K562 (cell line): ENCODE measurements around the gene LRFN2. TPM values are rescaled to one million over a fixed set of nuclear protein-coding genes. Genes with fewer than 3 reads are reported as not detected.

Source experiments
- ATAC-seq: fragments of 200-7000 bp; cut with Tn5 transposase; 3 replicates; pipeline ENCODE4 v1.9.1; 2020; ENCODE audit warnings: moderate library complexity
- BruUV-seq: library from RNA; stranded (reverse); fragments of 400-500 nt; replicated peaks from 2 replicates; lab custom pipeline; 2021; lab: Mats Ljungman, UMichigan
- CTCF ChIA-PET: fragments of 300-600 bp; formaldehyde crosslinking; extraction: SDS; loops from one replicate; lab custom pipeline; 2021; ENCODE audit warnings: low intra/inter-chr PET ratio; lab: Yijun Ruan, JAX
- POLR2A ChIA-PET: fragments of 300-600, 350-650 bp; sonication (Branson Sonifier 250); formaldehyde crosslinking; extraction: SDS; loops from one replicate; lab custom pipeline; 2021; ENCODE audit warnings: antibody characterized with exemption, inconsistent platforms; lab: Yijun Ruan, JAX
- DNase-seq, 4 experiments: peaks; one replicate each; pipeline versions ENCODE4 v3.0.0 to v3.0.0-alpha.2; 2011 to 2018; ENCODE audit warnings: low spot score in 3 of 4, mixed read lengths in 3 of 4; ENCODE audit errors: extremely low read depth in 1 of 4
- FAIRE-seq: peaks from 2 replicates; lab custom pipeline; 2011; peaks lifted over from hg19 to GRCh38; lab: Jason Lieb, UNC
- H2AFZ ChIP-seq: 2 replicates; pipeline ENCODE4 v1.6.0; 2011; ENCODE audit warnings: low read depth, low read length, control low read depth, inconsistent platforms
- H3K27ac ChIP-seq: fragments of 200-600 bp; 3 replicates; pipeline ENCODE4 v1.8.0; 2011; ENCODE audit warnings: low read depth, mild to moderate bottlenecking, control low read depth, inconsistent platforms, low read length, moderate library complexity, mixed read lengths; ENCODE audit errors: extremely low read depth
- H3K27me3 ChIP-seq, 2 experiments: fragments of 300-600 bp in 1 of 2; 2 replicates in 1 of 2; 3 replicates in 1 of 2; pipeline versions ENCODE4 v1.6.0 to v1.8.0; 2011; ENCODE audit warnings: inconsistent platforms in 2 of 2, low read length in 2 of 2, mild to moderate bottlenecking in 1 of 2, mixed read lengths in 1 of 2, moderate library complexity in 1 of 2; ENCODE audit not compliant: control insufficient read depth in 2 of 2, insufficient read depth in 2 of 2
- H3K36me3 ChIP-seq: fragments of 300-600 bp; 3 replicates; pipeline ENCODE4 v1.8.0; 2011; ENCODE audit warnings: mild to moderate bottlenecking, low read length, inconsistent platforms; ENCODE audit not compliant: control insufficient read depth, insufficient read depth
- H3K4me1 ChIP-seq, 2 experiments: fragments of 200-600 bp in 1 of 2; replicated peaks in 1 of 2; 2 replicates in 1 of 2; 3 replicates in 1 of 2; pipeline versions ENCODE4 v1.5.1 to v1.8.0; 2011; ENCODE audit warnings: inconsistent platforms in 2 of 2, low read length in 2 of 2, mild to moderate bottlenecking in 1 of 2, mixed read lengths in 1 of 2, moderate library complexity in 1 of 2; ENCODE audit not compliant: control insufficient read depth in 2 of 2, insufficient read depth in 2 of 2
- H3K4me2 ChIP-seq: 2 replicates; pipeline ENCODE4 v1.6.1; 2011; ENCODE audit warnings: low read length, control low read depth, inconsistent platforms, mixed read lengths; ENCODE audit not compliant: insufficient read depth
- H3K4me3 ChIP-seq: fragments of 200-600 bp; sonication (generic), shearing (Covaris generic); 2 replicates; pipeline ENCODE4 v1.5.1; 2016; ENCODE audit warnings: control low read depth, inconsistent platforms
- H3K79me2 ChIP-seq: fragments of 200-600 bp; 3 replicates; pipeline ENCODE4 v1.8.0; 2011; ENCODE audit warnings: low read length, inconsistent platforms; ENCODE audit not compliant: control insufficient read depth, insufficient read depth
- H3K9ac ChIP-seq, 2 experiments: 2 replicates each; pipeline versions ENCODE4 v1.6.0 to v1.6.1; 2011; ENCODE audit warnings: low read depth in 2 of 2, low read length in 2 of 2, control low read depth in 1 of 2, inconsistent platforms in 1 of 2, mild to moderate bottlenecking in 1 of 2, mixed read lengths in 1 of 2; ENCODE audit not compliant: insufficient read depth in 1 of 2
- H3K9me1 ChIP-seq: one replicate; pipeline ENCODE4 v1.6.0; 2011; ENCODE audit warnings: inconsistent platforms, mild to moderate bottlenecking, low read length, moderate library complexity; ENCODE audit not compliant: control insufficient read depth, insufficient read depth
- H3K9me3 ChIP-seq: replicated peaks from 2 replicates; pipeline ENCODE4 v1.5.1; 2011; ENCODE audit warnings: low read depth, low read length, inconsistent platforms; ENCODE audit not compliant: control insufficient read depth, insufficient read depth
- H4K20me1 ChIP-seq: replicated peaks from 2 replicates; pipeline ENCODE4 v1.6.1; 2011; ENCODE audit warnings: low read length, inconsistent platforms, mixed read lengths; ENCODE audit not compliant: control insufficient read depth, insufficient read depth
- ARID1B ChIP-seq: fragments of 450-650 bp; IDR thresholded peaks from 2 replicates; pipeline ENCODE4 v1.6.1; 2016; ENCODE audit warnings: antibody characterized with exemption, mild to moderate bottlenecking, inconsistent platforms
- ARNT ChIP-seq, 2 experiments: fragments of 450-650 bp; IDR thresholded peaks; 2 replicates each; pipeline ENCODE4 v1.6.1; 2016; ENCODE audit warnings: mild to moderate bottlenecking in 1 of 2
- CC2D1A ChIP-seq: fragments of 450-650 bp; IDR thresholded peaks from 2 replicates; pipeline ENCODE4 v1.6.1; 2017; ENCODE audit warnings: mild to moderate bottlenecking
- ERF ChIP-seq: fragments of 450-650 bp; formaldehyde crosslinking; IDR thresholded peaks from 2 replicates; pipeline ENCODE4 v1.4.0; 2020; ENCODE audit warnings: mild to moderate bottlenecking, mixed read lengths
- FOXJ3 ChIP-seq: sonication (generic); formaldehyde crosslinking; IDR thresholded peaks from 2 replicates; pipeline ENCODE4 v1.4.0; 2020; ENCODE audit warnings: mild to moderate bottlenecking, missing genetic modification reagents
- HCFC1 ChIP-seq: IDR thresholded peaks from 2 replicates; pipeline ENCODE4 v1.6.1; 2012; ENCODE audit warnings: low read depth, low read length, improper control_type of control experiment
- HEY1 ChIP-seq: fragments of 250-450 bp; sonication (Bioruptor Pico); IDR thresholded peaks from 2 replicates; pipeline ENCODE4 v1.5.0; 2020; ENCODE audit warnings: mild to moderate bottlenecking, moderate library complexity, borderline replicate concordance
- HNRNPLL ChIP-seq: fragments of 200-400 bp; formaldehyde crosslinking; IDR thresholded peaks from 2 replicates; pipeline ENCODE4 v1.6.1; 2017; ENCODE audit warnings: low read length, low read depth, mild to moderate bottlenecking; ENCODE audit not compliant: poor library complexity, severe bottlenecking
- KAT7 ChIP-seq: sonication (generic); formaldehyde crosslinking; IDR thresholded peaks from 2 replicates; pipeline ENCODE4 v1.8.0; 2022; ENCODE audit warnings: missing genetic modification reagents, mild to moderate bottlenecking, borderline replicate concordance
- L3MBTL2 ChIP-seq: fragments of 450-650 bp; IDR thresholded peaks from 2 replicates; pipeline ENCODE4 v1.6.1; 2016; ENCODE audit warnings: mild to moderate bottlenecking, moderate library complexity
- PHF21A ChIP-seq: fragments of 450-650 bp; IDR thresholded peaks from 2 replicates; pipeline ENCODE4 v1.6.1; 2017; ENCODE audit warnings: low read depth, borderline replicate concordance
- PRPF4 ChIP-seq: fragments of 200-400 bp; formaldehyde crosslinking; IDR thresholded peaks from one replicate; pipeline ENCODE4 v1.6.1; 2017; ENCODE audit warnings: low read length, low read depth, mild to moderate bottlenecking; ENCODE audit not compliant: insufficient read depth, poor library complexity, severe bottlenecking
- PTBP1 ChIP-seq: fragments of 200-400 bp; formaldehyde crosslinking; IDR thresholded peaks from 2 replicates; pipeline ENCODE4 v1.6.1; 2017; ENCODE audit warnings: low read depth, low read length
- PURB ChIP-seq: sonication (generic); formaldehyde crosslinking; IDR thresholded peaks from 2 replicates; pipeline ENCODE4 v1.9.0; 2021; ENCODE audit warnings: low read depth, mild to moderate bottlenecking, missing genetic modification reagents
- SRSF9 ChIP-seq: fragments of 200-400 bp; formaldehyde crosslinking; IDR thresholded peaks from 2 replicates; pipeline ENCODE4 v1.6.1; 2017; ENCODE audit warnings: low read depth, low read length, borderline replicate concordance
- TRIM28 ChIP-seq: fragments of 450-650 bp; IDR thresholded peaks from 2 replicates; pipeline ENCODE4 v1.6.1; 2017
- ZKSCAN1 ChIP-seq: fragments of 150-350 bp; IDR thresholded peaks from 2 replicates; pipeline ENCODE4 v1.6.1; 2016; ENCODE audit warnings: low read depth, low read length
- ZNF445 ChIP-seq: fragments of 250-450 bp; sonication (Bioruptor Pico); IDR thresholded peaks from 2 replicates; pipeline ENCODE4 v1.4.0; 2020; ENCODE audit warnings: low read depth, mild to moderate bottlenecking, moderate library complexity
- WGBS: fragments of 100-300 bp; shearing (Covaris generic); methylation state at CpG from one replicate; pipeline ENCODE4 v1.1.6; 2016; ENCODE audit warnings: low coverage, mixed read lengths; ENCODE audit not compliant: insufficient coverage; ENCODE audit errors: missing lambda C conversion rate; 5-methylcytosine and 5-hydroxymethylcytosine counted together
- in situ Hi-C: fragments of 300-500 bp; cut with MboI; formaldehyde crosslinking; loops from 4 replicates; pipeline ENCODE4 v1.15.0; 2018; ENCODE audit warnings: inconsistent platforms, mixed read lengths
- intact Hi-C: fragments of 100-400 bp; cut with micrococcal nuclease; formaldehyde crosslinking; loops from 2 replicates; pipeline ENCODE4 v1.14.2; 2022
- polyA plus RNA-seq, 8 experiments: library from polyadenylated mRNA; depleted of rRNA in 4 of 8; stranded (reverse) in 5 of 8; unstranded in 3 of 8; fragments of >200 nt; fragmentation: Nextera tagmentation in 2 of 8; fragmentation: Illumina TruSeq in 1 of 8; extraction: Ambion mirVana in 2 of 8; extraction: Trizol in 1 of 8; gene quantifications; 2 replicates each; pipeline versions ENCODE4 v1.2.1 to v1.2.3, GENCODE V29; 2011 to 2014; ENCODE audit warnings: inconsistent platforms in 1 of 8, missing spikeins in 1 of 8
- total RNA-seq, 7 experiments: library from RNA; depleted of rRNA in 6 of 7; stranded (reverse); fragments of >200 nt in 6 of 7; fragmentation: Illumina TruSeq in 2 of 7; extraction: Trizol in 2 of 7; gene quantifications; 2 replicates each; pipeline versions ENCODE4 v1.2.1 to v1.2.3, GENCODE V29; 2011 to 2021; ENCODE audit warnings: low replicate concordance in 1 of 7
- TF ChIP-seq, protein P1 (sequence below): IDR thresholded peaks from 2 replicates; pipeline ENCODE4 v1.6.1; 2011; ENCODE audit not compliant: insufficient read length; ENCODE audit errors: extremely low read depth

Gene LRFN2
- total and polyA plus RNA-seq, 9 of the 15 experiments (the other 6 are each of a cell fraction or from before 2014, with no cell fraction given), result not detected

GRCh38 chr6:40492187-40492586, 95.0 kb downstream of the LRFN2 start:
- no peak overlapping the region for H3K4me3 ChIP-seq
- no peak overlapping the region for H3K4me2 ChIP-seq
- no peak for FAIRE-seq
- WGBS, result under 1% methylated on average over 6 of the region's 7 CpGs
- H3K9me1 ChIP-seq, result peaks cover 3% of the 10 kb centered on the region
- intact Hi-C loops, result no loop called here
- no peaks in the 10 kb centered on the region for H3K79me2 ChIP-seq
- ChIA-PET POLR2A (interaction anchor here (0.6 to 1.4 kb wide), 2 partner anchors 10 to 136 kb away, joined by 3 to 4 read pairs; no protein-coding TSS in a partner anchor), CTCF (no interaction called here)
- DNase-seq, result no peak
- in situ Hi-C loops, result no loop called here
- H3K36me3 ChIP-seq, result no peaks in the 10 kb centered on the region
- H3K4me1 ChIP-seq, result no peaks in the 10 kb centered on the region
- BruUV-seq, result no TSS peak
- ATAC-seq, result no peak
- H2AFZ ChIP-seq, result no peak overlapping the region
- peaks cover 5% of the 10 kb centered on the region; the same call in 1 of the 2 replicates for H4K20me1 ChIP-seq
- no peak overlapping the region for H3K27ac ChIP-seq
- no peaks in the 10 kb centered on the region for H3K9me3 ChIP-seq
- H3K27me3 ChIP-seq, result peaks cover 0 to 27% of the 10 kb centered on the region in 2 experiments; a peak in 1 of 5 replicates
- TF ChIP-seq L3MBTL2, result no peak
- no peak for TF ChIP-seq TRIM28
- no peak for TF ChIP-seq HCFC1
- no peak for TF ChIP-seq ARNT (IDR thresholded peaks at IDR 0.05)
- no peak for TF ChIP-seq ERF (CRISPR knock-in tag)
- TF ChIP-seq ZKSCAN1, result no peak
- no peak overlapping the region for H3K9ac ChIP-seq

DNA sequence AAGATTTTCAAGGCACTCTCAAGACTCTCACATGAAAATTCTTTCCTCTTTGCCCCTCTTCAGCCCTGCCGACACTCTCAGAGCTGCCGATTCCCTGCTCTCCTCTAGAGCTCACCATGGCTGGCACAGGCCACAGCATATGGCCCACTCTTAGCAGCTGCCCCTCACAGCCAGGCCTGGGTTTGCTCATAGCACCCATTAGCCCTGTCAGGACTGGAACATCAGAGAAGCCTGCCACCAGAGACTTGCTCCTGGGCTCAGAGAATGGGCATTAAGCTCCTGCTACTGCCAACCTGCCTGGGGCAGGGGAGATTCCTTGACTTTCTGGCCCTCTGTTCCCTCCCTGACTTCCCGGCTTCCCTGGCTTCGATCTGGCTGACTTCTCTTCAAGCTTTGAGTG, 96.7 kb downstream of the LRFN2 start:
- WGBS, result 0% methylated on average over 4 of the region's 4 CpGs
- no peak for FAIRE-seq
- no TSS peak for BruUV-seq
- no peak overlapping the region for H3K4me2 ChIP-seq
- H3K4me3 ChIP-seq, result no peak overlapping the region
- H3K9ac ChIP-seq, result no peak overlapping the region
- peaks cover 3 to 30% of the 10 kb centered on the region in 2 experiments; a peak in 3 of 5 replicates for H3K27me3 ChIP-seq
- no peaks in the 10 kb centered on the region for H3K36me3 ChIP-seq
- no peaks in the 10 kb centered on the region for H3K9me3 ChIP-seq
- ChIA-PET POLR2A (interaction anchor here (0.6 kb wide), 2 partner anchors 492 to 1435 kb away, joined by 3 read pairs; no protein-coding TSS in a partner anchor), CTCF (no interaction called here)
- no peaks in the 10 kb centered on the region for H3K79me2 ChIP-seq
- in situ Hi-C loops (no loop called here), intact Hi-C loops (no loop called here)
- DNase-seq, result no peak
- H3K9me1 ChIP-seq, result peaks cover 3% of the 10 kb centered on the region
- no peaks in the 10 kb centered on the region for H3K4me1 ChIP-seq
- H2AFZ ChIP-seq, result no peak overlapping the region
- peaks cover 5% of the 10 kb centered on the region; the same call in 1 of the 2 replicates for H4K20me1 ChIP-seq
- no peak for ATAC-seq
- H3K27ac ChIP-seq, result no peak overlapping the region
- no peak for TF ChIP-seq ZNF445 (CRISPR knock-in tag)
- no peak for TF ChIP-seq PHF21A
- TF ChIP-seq SRSF9, result no peak
- TF ChIP-seq HNRNPLL, result no peak
- no peak for TF ChIP-seq KAT7 (CRISPR knock-in tag)
- no peak for TF ChIP-seq ARID1B
- TF ChIP-seq, protein P1, sequence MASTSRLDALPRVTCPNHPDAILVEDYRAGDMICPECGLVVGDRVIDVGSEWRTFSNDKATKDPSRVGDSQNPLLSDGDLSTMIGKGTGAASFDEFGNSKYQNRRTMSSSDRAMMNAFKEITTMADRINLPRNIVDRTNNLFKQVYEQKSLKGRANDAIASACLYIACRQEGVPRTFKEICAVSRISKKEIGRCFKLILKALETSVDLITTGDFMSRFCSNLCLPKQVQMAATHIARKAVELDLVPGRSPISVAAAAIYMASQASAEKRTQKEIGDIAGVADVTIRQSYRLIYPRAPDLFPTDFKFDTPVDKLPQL, result no peak
- no peak for TF ChIP-seq CC2D1A
- no peak for TF ChIP-seq PRPF4
- TF ChIP-seq PURB, result no peak
- no peak for TF ChIP-seq PTBP1
- TF ChIP-seq HEY1 (CRISPR knock-in tag), result no peak
- TF ChIP-seq FOXJ3, result no peak
